ENCODE results near the gene SPEN.

The SPEN gene

DNA sequence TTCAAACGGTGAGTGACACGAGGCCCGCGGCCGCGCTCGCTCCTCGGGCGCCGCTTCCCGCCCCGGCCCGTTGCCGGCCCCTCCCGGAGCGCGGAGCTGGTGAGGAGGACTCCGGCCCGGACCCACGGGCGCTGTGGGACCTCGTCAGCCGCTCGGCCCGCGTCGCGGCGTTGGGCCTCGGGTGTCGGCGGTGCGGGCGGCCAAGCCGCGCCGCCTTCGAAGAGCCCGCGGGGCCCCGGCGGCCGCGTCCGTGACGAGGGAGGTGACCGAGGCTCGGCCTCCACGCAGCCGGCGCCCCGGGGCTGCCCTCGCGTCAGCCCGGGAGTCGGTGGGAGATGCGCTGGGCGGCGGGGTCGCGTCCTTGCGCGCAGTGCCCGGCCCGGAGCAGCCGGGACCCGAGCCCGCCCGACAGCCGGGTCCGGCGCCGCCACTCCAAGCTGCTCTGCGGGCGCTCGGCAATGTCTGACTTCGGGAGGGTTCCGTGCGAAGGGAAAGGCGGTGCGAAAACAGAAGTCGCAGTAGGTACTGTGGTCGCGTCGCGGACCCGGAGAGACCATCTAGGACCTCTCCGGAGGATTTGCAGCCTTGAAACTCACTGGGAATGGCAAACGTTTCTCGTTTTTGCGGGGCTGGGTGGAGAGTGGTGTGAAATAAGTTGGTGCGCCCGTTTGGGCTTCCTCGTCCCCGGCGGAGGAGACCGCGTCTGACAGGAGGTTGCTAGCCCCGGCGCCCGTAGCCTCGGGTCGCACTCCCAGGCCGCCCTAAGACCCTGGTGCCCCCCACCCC lies 829 bp downstream of the SPEN start:
- WGBS (ENCODE audit: insufficient coverage): 0% methylated on average over 92 of the region's 104 CpGs

DNA sequence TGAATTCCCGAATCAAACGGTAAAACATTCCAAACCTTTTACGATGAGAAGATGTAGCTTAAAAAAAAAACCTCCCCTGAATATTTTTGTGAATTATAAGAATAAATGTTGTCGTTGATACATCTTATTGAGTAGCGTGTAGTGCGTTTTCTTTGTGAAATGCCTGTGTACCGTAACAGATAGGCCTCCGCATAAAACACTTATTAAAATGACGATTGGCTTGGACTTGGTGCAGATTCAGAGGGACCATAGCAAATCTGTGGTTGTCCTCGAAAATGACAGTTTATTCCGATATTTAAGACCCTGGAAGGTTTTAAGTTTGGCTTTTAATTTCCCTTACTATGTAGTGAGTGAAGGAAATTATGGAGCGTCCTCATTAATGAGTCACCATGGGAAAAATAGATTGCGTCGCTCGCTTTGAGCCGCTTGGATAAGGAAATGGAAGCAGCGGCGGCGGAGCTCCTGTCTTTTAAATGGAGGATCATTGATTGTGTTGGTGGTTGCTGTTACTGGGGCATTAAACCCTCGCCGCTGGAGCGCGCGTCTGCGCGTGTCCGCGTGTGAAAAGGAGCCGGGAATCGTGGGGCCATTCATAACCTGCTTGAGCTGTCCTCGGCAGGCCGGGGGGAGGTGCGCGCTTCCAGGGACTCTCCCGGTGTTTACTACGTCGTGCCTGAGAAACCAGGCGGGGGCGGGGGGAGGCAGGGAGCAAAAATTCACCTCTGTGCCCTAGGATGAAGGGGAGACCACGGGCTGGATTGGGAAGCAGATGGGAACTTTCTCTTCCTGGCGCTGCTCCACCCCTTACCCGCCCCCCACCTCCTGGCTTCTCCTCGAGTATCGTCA lies 1.6 kb downstream of the SPEN start:
- H3K4me1 ChIP-seq (ENCODE audit: control extremely low read depth in 1 of 4, control insufficient read depth in 4 of 4, insufficient read depth in 4 of 4, low read length in 3 of 4): peaks cover 26 to 58% (median 41%) of the 10 kb centered on the region in 4 experiments
- peak; percentile 86 to 94 (median 93) for DNase-seq
- ChIA-PET CTCF (interaction anchor here (0.8 to 2.7 kb wide), 3 partner anchors 14 to 21 kb away, joined by 3 to 10 read pairs (median 6); no protein-coding TSS in a partner anchor), POLR2A (interaction anchor here (0.6 to 3.6 kb wide), 4 partner anchors 12 to 38 kb away, joined by 6 to 20 read pairs (median 14); no protein-coding TSS in a partner anchor)
- H3K36me3 ChIP-seq (ENCODE audit: control insufficient read depth in 4 of 4, insufficient read depth in 4 of 4, low read length in 3 of 4): no peaks in the 10 kb centered on the region
- no peaks in the 10 kb centered on the region for H3K9me3 ChIP-seq (ENCODE audit: control extremely low read depth in 1 of 5, control insufficient read depth in 4 of 5, insufficient read depth in 2 of 5, low read depth in 1 of 5, low read length in 4 of 5)
- no peaks in the 10 kb centered on the region for H3K27me3 ChIP-seq (replicated peaks in 2 of 5; ENCODE audit: control insufficient read depth in 4 of 5, insufficient read depth in 5 of 5, low read length in 4 of 5)
- under 1% methylated on average over 29 of the region's 44 CpGs for WGBS (ENCODE audit: insufficient coverage)
- peak overlapping the region; percentile 89 to 97 for H3K27ac ChIP-seq (ENCODE audit: insufficient read depth in 1 of 2, low read depth in 1 of 2, low read length in 2 of 2, poor library complexity in 1 of 2, severe bottlenecking in 2 of 2)
- H3K4me3 ChIP-seq (ENCODE audit: control insufficient read depth in 1 of 7, extremely low read depth in 1 of 7, insufficient read depth in 4 of 7, low read depth in 2 of 7, low read length in 6 of 7): peak overlapping the region; percentile 85 to 100 (median 91)

More for the DNA sequence above, 829 bp downstream of the SPEN start:
- peak overlapping the region; percentile 89 to 97 for H3K27ac ChIP-seq (ENCODE audit: insufficient read depth in 1 of 2, low read depth in 1 of 2, low read length in 2 of 2, poor library complexity in 1 of 2, severe bottlenecking in 2 of 2)
- no peaks in the 10 kb centered on the region for H3K27me3 ChIP-seq (replicated peaks in 2 of 5; ENCODE audit: control insufficient read depth in 4 of 5, insufficient read depth in 5 of 5, low read length in 4 of 5)
- H3K4me3 ChIP-seq (ENCODE audit: control insufficient read depth in 1 of 7, extremely low read depth in 1 of 7, insufficient read depth in 4 of 7, low read depth in 2 of 7, low read length in 6 of 7): peak overlapping the region; percentile 85 to 100 (median 91)
- ChIA-PET POLR2A (interaction anchor here (0.8 to 3.6 kb wide), 6 partner anchors 11 to 79 kb away, joined by 3 to 20 read pairs (median 14); no protein-coding TSS in a partner anchor), CTCF (interaction anchor here (1.1 to 2.7 kb wide), 3 partner anchors 15 to 111 kb away, joined by 5 to 10 read pairs (median 6); no protein-coding TSS in a partner anchor)
- DNase-seq: peak in 2 of 3 donors; percentile 67
- no peaks in the 10 kb centered on the region for H3K36me3 ChIP-seq (ENCODE audit: control insufficient read depth in 4 of 4, insufficient read depth in 4 of 4, low read length in 3 of 4)
- peaks cover 26 to 60% (median 44%) of the 10 kb centered on the region in 4 experiments for H3K4me1 ChIP-seq (ENCODE audit: control extremely low read depth in 1 of 4, control insufficient read depth in 4 of 4, insufficient read depth in 4 of 4, low read length in 3 of 4)
- H3K9me3 ChIP-seq (ENCODE audit: control extremely low read depth in 1 of 5, control insufficient read depth in 4 of 5, insufficient read depth in 2 of 5, low read depth in 1 of 5, low read length in 4 of 5): no peaks in the 10 kb centered on the region

DNA sequence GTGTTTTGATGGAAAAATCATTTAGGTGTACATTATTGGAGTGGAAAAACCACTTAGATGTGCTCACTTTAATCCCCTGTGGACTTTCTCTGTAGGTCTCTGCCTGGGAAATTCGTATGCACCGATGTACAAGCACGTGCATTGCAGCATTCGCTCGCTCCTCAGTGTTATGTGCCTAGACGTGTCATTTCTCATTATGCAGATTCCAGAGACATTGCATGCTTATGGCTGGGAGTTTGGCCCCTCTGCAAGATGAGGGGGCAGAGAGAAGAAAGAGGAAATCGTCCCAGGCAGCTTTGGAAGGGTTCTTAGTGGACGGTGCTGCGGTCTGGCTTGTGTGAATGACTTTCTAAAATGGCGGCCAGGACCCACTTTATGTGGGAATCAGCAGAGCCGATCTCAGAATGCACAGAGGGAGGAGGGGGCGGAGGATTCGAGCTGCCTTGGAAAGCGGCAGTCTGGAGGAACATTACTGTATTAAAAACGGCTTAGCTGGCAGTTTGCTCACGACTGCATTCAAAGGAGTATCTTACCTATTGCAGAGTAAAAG lies 2.3 kb downstream of the SPEN start:
- Histone ChIP-seq H3K27me3 (replicated peaks in 2 of 5; ENCODE audit: control insufficient read depth in 4 of 5, insufficient read depth in 5 of 5, low read length in 4 of 5) (no peaks in the 10 kb centered on the region), H3K4me1 (ENCODE audit: control extremely low read depth in 1 of 4, control insufficient read depth in 4 of 4, insufficient read depth in 4 of 4, low read length in 3 of 4) (peaks cover 26 to 54% (median 39%) of the 10 kb centered on the region in 4 experiments), H3K9me3 (ENCODE audit: control extremely low read depth in 1 of 5, control insufficient read depth in 4 of 5, insufficient read depth in 2 of 5, low read depth in 1 of 5, low read length in 4 of 5) (no peaks in the 10 kb centered on the region), H3K4me3 (ENCODE audit: control insufficient read depth in 1 of 7, extremely low read depth in 1 of 7, insufficient read depth in 4 of 7, low read depth in 2 of 7, low read length in 6 of 7) (peak overlapping the region; percentile 47 to 100 (median 91)), H3K27ac (ENCODE audit: insufficient read depth in 1 of 2, low read depth in 1 of 2, low read length in 2 of 2, poor library complexity in 1 of 2, severe bottlenecking in 2 of 2) (peak overlapping the region; percentile 89 to 97), H3K36me3 (ENCODE audit: control insufficient read depth in 4 of 4, insufficient read depth in 4 of 4, low read length in 3 of 4) (no peaks in the 10 kb centered on the region)
- 0% methylated on average over 15 of the region's 16 CpGs for WGBS (ENCODE audit: insufficient coverage)
- POLR2A ChIA-PET: interaction anchor here (1.2 to 3.6 kb wide), 4 partner anchors 13 to 37 kb away, joined by 4 to 20 read pairs (median 14); no protein-coding TSS in a partner anchor
- CTCF ChIA-PET: interaction anchor here (0.8 to 2.7 kb wide), 5 partner anchors 9 to 26 kb away, joined by 3 to 10 read pairs (median 4); no protein-coding TSS in a partner anchor
- DNase-seq: peak; percentile 67 to 78 (median 70)

DNA sequence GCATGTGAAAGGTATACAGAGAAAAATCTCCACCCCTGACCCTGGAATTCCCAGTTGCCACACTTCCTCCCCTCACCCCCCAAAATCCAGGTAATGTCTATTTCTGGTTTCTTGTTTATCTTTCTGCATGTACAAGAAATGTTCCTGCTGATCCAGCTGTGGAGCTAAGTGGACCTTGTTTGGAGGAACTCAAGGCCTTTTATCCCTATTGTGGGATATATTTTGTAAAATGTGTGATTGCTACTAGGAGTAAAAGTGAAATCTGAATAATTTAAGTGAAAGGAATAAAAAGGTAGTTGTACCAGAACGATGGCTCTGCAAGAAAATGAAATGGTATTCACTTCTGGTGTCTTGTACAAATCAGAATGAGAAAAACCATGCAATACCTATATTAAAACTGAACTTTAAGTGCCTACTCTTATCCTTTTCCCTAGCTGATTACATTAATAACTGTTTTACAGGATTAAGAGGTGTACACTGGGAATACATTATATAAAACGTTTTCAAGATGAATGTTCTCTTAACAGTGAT lies 3.0 kb downstream of the SPEN start:
- H3K27ac ChIP-seq (ENCODE audit: insufficient read depth in 1 of 2, low read depth in 1 of 2, low read length in 2 of 2, poor library complexity in 1 of 2, severe bottlenecking in 2 of 2): peak overlapping the region; percentile 89 to 97
- H3K9me3 ChIP-seq (ENCODE audit: control extremely low read depth in 1 of 5, control insufficient read depth in 4 of 5, insufficient read depth in 2 of 5, low read depth in 1 of 5, low read length in 4 of 5): no peaks in the 10 kb centered on the region
- no peaks in the 10 kb centered on the region for H3K27me3 ChIP-seq (replicated peaks in 2 of 5; ENCODE audit: control insufficient read depth in 4 of 5, insufficient read depth in 5 of 5, low read length in 4 of 5)
- peaks cover 26 to 49% (median 37%) of the 10 kb centered on the region in 4 experiments for H3K4me1 ChIP-seq (ENCODE audit: control extremely low read depth in 1 of 4, control insufficient read depth in 4 of 4, insufficient read depth in 4 of 4, low read length in 3 of 4)
- WGBS (ENCODE audit: insufficient coverage): no CpG with 5 or more reads among the region's 2 CpGs
- DNase-seq: no peak
- no peaks in the 10 kb centered on the region for H3K36me3 ChIP-seq (ENCODE audit: control insufficient read depth in 4 of 4, insufficient read depth in 4 of 4, low read length in 3 of 4)
- H3K4me3 ChIP-seq (ENCODE audit: control insufficient read depth in 1 of 7, extremely low read depth in 1 of 7, insufficient read depth in 4 of 7, low read depth in 2 of 7, low read length in 6 of 7): peak overlapping the region in 6 of 7 experiments; percentile 85 to 100 (median 93)
- CTCF ChIA-PET: interaction anchor here (0.8 to 2.7 kb wide), 6 partner anchors 8 to 36 kb away, joined by 3 to 10 read pairs (median 4); no protein-coding TSS in a partner anchor
- POLR2A ChIA-PET: interaction anchor here (1.3 to 3.6 kb wide), 3 partner anchors 13 to 36 kb away, joined by 4 to 20 read pairs (median 12); no protein-coding TSS in a partner anchor

DNA sequence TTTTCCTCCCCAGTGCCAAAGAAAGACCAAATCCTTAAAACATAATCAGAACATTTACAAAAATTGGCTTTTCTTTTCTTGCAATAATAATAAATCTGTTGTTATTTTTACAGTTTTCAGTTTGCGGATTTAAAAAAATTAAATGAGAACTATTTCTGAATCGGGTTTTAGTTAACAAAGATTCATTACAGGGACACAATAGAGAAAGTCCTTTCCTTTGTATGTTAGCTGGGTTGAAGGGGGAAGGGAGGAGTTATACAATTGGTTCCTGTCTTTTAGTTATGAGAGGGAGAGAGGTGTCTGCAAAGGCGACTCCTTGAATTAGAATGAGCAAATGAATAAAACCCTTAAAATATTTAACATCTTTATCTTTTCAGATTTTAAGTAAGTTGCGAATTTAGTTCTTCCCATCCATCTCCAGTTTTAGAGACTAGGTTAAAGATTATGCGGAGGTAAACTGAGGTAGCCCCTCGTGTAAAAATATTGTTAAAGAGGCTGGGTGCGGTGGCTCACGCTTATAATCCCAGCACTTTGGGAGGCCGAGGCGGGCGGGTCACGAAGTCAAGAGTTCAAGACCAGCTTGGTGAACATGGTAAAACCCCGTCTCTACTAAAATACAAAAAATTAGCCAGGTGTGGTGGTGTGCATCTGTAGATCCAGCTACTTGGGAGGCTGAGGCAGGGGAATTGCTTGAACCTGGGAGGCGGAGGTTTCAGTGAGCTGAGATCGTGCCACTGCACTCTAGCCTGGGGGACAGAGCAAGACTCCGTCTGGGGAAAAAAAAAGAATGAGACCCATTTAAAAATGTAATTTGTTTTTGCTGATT lies 3.9 kb downstream of the SPEN start:
- POLR2A ChIA-PET: no interaction called here
- Histone ChIP-seq H3K36me3 (ENCODE audit: control insufficient read depth in 4 of 4, insufficient read depth in 4 of 4, low read length in 3 of 4) (no peaks in the 10 kb centered on the region), H3K4me3 (ENCODE audit: control insufficient read depth in 1 of 7, extremely low read depth in 1 of 7, insufficient read depth in 4 of 7, low read depth in 2 of 7, low read length in 6 of 7) (peak overlapping the region in 4 of 7 experiments; percentile 13 to 100 (median 28)), H3K4me1 (ENCODE audit: control extremely low read depth in 1 of 4, control insufficient read depth in 4 of 4, insufficient read depth in 4 of 4, low read length in 3 of 4) (peaks cover 26 to 47% (median 34%) of the 10 kb centered on the region in 4 experiments), H3K9me3 (ENCODE audit: control extremely low read depth in 1 of 5, control insufficient read depth in 4 of 5, insufficient read depth in 2 of 5, low read depth in 1 of 5, low read length in 4 of 5) (no peaks in the 10 kb centered on the region), H3K27ac (ENCODE audit: insufficient read depth in 1 of 2, low read depth in 1 of 2, low read length in 2 of 2, poor library complexity in 1 of 2, severe bottlenecking in 2 of 2) (peak overlapping the region in 1 of 2 experiments; percentile 97), H3K27me3 (replicated peaks in 2 of 5; ENCODE audit: control insufficient read depth in 4 of 5, insufficient read depth in 5 of 5, low read length in 4 of 5) (no peaks in the 10 kb centered on the region)
- DNase-seq: no peak
- 65% methylated on average over 13 of the region's 16 CpGs for WGBS (ENCODE audit: insufficient coverage)
- CTCF ChIA-PET: interaction anchor here (0.6 to 2.7 kb wide), 7 partner anchors 8 to 37 kb away, joined by 3 to 10 read pairs (median 4); no protein-coding TSS in a partner anchor
